GM18519 (cell line): ENCODE data around the gene CYP2J2.
"Not testable (repeated sequence)": the region's sequence is repeated elsewhere in the genome, so short reads cannot be mapped to it uniquely, and the experiment has no call there.

Source experiments
- ATAC-seq: cut with Tn5 transposase; IDR thresholded peaks from one replicate; pipeline ENCODE4 v1.9.1; 2021; ENCODE audit warnings: mild to moderate bottlenecking, moderate library complexity; ENCODE audit not compliant: unreplicated experiment, low FRiP score

The CYP2J2 gene, protein sequence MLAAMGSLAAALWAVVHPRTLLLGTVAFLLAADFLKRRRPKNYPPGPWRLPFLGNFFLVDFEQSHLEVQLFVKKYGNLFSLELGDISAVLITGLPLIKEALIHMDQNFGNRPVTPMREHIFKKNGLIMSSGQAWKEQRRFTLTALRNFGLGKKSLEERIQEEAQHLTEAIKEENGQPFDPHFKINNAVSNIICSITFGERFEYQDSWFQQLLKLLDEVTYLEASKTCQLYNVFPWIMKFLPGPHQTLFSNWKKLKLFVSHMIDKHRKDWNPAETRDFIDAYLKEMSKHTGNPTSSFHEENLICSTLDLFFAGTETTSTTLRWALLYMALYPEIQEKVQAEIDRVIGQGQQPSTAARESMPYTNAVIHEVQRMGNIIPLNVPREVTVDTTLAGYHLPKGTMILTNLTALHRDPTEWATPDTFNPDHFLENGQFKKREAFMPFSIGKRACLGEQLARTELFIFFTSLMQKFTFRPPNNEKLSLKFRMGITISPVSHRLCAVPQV

DNA sequence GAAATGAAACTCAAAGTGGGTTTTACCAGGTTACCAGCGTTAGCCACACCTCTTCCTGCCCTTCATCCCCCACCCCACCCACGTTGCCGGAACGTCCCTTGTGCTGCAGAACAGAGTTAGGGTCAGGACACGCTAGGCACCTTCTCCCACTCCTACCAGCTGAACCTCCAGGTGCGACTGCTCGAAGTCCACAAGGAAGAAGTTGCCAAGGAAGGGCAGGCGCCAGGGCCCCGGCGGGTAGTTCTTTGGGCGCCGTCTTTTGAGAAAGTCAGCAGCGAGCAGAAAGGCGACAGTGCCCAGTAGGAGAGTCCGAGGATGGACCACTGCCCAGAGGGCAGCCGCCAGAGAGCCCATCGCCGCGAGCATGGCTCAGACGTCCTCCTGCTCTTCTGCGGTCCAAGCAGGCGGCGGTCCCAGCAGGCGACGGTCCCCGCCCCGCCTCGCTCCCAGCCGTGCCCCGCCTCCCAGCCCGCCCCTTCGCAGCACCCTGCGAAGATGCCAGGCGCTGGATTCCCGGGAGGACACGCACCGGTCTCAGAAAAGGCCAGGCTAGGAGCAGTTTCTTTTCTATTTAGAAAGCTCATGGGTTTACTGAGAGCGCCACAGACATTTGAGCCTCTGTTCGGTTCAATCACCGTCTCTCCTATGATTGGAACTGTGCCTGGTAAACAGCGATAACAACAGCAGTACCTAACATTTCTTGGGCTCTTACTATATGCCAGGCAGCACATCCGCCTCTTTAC, at the start of gene CYP2J2:
CYP2J2 (minus strand) TSS at position 393 of the 743 bp plus-strand sequence; CDS start at position 366, 27 bp downstream.
- ATAC-seq = no peak

DNA sequence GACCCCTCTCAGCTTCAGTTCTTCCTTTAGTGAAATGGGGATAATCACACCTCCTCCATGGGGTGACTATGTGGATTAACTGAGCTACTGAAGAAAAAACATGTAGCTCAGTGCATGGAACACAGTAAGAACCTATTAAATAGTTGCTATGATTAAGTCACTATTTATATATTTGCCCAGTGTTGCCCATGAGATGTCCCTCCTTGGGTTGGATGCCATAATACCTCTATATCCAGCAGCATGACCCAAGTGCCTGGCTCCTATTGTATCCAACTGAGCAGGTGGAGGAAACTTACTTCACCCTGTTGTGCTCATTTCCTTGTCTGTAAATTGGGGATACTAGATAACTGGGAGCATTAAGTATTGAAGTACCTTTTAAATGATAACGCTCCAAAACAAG, 47.1 kb upstream of the CYP2J2 start:
- ATAC-seq = no peak

DNA sequence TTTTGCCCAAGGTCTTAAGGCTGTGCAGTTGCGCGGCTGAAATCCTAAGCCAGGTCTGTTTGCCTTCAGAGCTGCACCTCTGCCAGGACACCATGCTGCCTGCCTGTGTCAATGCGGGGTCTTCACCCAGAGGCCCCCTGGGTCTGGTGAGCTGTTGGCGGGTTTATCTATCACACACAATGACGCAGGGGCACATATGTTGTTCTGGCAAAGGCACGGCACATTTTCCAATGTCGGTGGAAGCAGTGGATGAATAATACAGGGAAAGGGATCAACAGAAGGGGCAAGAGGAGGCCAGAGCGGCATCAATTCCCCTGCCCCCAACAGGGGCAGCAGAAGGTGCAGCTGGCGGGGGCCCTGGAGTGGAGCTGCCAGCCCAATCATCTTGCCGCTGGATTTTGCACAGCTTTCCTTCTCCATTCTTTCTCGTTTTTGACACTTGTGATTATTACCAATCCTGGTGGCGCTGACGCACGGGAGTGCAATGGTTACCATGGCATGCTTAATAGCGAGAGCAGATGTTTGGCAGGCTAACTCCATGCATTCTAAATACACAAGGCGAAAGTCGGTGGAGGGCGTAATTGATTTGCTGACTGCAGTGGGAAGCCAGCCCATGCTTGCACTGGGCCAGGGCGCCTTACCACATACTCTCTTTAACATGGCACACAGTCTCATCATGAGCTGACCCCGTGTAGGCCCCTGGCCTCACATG, 45.8 kb upstream of the CYP2J2 start:
- ATAC-seq = no peak

DNA sequence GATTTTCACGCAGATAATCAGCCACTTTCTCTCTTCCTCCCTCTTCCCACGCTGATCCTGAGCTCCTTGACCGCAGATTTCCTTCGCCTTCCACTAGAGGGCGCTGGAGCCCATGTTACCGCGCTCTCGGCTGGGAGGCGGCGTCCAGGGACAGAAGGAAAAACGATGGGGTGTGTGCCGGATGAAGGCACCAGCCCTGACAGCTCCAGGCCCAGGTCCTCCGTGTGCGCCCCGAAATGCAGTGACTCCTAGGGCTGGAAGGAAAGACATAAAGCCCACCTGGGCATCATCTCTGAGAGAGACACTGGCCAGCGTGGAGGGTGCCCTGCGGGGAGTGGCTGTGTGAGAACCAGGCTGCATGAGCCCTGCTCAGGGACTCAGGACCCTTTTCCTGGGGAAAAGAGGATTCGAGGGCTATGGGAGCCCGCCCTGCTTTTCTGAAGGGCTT, 44.9 kb upstream of the CYP2J2 start:
- peak; percentile 68 for ATAC-seq

DNA sequence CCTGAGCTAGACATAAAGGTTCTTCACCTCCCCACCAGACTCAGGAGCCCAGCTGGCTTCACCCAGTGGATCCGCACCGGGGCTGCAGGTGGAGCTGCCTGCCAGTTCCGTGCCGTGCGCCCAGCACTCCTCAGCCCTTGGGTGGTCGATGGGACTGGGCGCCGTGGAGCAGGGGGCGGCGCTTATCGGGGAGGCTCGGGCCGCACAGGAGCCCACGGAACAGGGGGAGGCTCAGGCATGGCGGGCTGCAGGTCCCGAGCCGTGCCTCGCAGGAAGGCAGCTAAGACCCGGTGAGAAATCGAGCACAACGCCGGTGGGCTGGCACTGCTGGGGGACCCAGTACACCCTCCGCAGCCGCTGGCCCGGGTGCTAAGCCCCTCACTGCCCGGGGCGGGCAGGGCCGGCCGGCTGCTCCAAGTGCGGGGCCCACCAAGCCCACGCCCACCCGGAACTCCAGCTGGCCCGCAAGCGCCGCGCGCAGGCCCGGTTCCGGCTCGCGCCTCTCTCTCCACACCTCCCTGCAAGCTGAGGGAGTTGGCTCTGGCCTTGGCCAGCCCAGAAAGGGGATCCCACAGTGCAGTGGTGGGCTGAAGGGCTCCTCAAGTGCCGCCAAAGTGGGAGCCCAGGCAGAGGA, 43.1 kb upstream of the CYP2J2 start:
- ATAC-seq = not testable (repeated sequence)

DNA sequence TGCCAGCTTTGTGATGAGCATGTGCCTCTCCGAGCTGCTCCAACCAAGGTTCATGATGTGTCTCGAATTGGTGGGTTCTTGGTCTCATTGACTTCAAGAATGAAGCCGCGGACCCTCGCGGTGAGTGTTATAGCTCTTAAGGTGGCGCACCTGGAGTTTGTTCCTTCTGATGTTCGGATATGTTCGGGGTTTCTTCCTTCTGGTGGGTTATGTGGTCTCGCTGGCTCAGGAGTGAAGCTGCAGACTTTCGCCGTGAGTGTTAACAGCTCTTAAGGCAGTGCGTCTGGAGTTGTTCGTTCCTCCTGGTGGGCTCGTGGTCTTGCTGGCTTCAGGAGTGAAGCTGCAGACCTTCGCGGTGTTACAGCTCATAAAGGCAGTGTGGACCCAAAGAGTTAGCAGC, 42.2 kb upstream of the CYP2J2 start:
- ATAC-seq = not testable (repeated sequence)

DNA sequence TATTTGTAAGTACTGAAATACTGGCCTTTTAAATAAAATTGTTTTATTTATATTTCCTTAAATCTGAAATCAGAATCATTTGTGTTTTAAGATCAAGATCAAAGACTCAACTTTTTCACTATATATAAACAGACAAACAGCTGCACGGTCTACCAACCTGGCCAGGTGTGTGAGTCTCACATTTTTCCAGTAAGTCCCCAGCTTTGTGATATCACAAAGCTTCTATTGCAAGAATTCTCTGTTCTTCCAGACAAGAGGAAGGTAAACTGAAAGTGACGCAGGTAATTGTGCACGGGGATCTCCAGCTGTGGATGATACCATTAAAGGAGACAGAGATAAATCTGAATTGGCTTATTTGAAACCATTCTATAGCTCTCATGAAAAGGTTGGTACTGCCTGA, 41.2 kb upstream of the CYP2J2 start:
- ATAC-seq = no peak

DNA sequence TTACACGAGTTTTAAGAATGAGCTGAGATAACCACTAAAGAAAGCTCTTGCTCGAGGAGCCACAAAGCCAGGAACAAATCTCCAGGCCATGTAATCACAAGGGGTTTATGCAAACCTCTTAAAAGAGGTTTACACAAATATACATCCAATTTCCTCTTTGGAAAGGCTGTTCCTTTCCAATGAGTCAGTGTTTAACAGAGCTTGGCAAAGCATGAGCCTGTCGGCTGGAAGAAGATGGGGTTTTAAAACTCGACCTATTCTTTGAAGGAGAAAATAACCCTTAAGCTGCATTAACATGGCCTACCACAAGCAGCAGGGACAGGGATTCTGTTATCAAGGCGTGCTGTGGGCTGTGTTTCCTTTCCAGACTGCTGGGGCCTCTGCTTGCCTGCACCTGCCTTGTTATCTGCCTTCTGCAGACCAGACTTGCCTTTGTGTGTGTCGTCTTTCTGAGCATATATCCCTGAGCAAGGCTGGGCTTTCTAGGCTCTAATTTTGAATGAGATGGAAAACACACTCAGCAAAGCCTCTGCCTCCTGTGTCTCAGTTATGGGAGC, 40.6 kb upstream of the CYP2J2 start:
- no peak for ATAC-seq

DNA sequence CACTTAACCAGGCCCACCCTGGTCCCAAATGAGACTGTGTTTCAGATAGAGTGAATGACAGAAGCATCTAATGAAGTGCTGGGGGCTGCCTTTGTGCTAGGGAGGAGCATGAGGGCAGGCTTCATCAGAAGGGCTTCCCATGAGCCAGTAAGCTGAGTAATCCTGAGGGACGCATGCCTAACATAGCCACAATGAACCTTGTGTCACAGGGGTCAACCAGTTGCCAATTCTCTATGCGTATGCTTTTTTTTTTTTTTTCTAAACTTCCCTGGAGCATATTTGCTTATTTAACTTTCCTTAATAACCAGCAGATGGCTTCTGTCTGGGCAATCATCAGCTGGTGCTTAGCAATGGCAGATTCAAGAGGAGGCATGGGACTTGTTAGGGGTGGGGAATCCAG, 25.5 kb upstream of the CYP2J2 start:
- no peak for ATAC-seq

DNA sequence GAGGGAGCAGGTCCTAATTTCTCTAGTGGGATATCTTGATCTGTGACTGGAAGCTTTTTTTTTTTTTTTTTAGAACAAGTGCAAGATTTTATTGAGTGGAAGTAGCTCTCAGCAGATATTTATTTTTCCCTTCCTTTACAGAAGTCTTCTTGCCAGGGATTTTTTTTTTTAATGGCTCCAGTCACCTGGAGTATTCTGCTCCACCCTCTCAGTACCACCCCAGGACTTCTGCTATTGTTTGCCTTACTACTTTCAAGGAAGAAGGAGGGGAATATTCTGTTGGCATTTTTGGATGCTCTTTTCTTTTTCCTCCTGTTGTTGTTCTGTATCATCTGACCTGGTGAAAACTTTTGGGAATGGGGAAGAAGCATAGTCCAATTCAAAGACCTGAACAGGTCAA, 23.1 kb upstream of the CYP2J2 start:
- ATAC-seq = no peak

DNA sequence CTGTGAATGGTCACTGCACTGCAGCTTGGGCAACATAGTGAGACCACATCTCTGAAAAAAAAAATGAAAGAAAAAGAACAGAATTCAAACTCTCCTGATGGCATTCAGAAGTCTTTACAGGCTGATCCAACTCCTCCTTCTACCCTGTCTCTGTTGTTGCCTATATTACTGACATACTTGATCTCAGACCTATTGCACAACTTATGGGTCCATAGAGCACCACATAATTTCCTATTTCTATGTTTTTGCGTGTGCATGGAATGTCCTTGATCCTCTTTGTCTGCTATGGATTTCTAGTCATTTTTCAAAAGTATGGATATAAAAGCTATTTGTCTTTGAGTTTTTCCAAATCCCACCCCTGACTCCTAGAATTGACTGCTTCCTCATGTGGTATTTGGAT, 22.4 kb upstream of the CYP2J2 start:
- ATAC-seq = no peak

DNA sequence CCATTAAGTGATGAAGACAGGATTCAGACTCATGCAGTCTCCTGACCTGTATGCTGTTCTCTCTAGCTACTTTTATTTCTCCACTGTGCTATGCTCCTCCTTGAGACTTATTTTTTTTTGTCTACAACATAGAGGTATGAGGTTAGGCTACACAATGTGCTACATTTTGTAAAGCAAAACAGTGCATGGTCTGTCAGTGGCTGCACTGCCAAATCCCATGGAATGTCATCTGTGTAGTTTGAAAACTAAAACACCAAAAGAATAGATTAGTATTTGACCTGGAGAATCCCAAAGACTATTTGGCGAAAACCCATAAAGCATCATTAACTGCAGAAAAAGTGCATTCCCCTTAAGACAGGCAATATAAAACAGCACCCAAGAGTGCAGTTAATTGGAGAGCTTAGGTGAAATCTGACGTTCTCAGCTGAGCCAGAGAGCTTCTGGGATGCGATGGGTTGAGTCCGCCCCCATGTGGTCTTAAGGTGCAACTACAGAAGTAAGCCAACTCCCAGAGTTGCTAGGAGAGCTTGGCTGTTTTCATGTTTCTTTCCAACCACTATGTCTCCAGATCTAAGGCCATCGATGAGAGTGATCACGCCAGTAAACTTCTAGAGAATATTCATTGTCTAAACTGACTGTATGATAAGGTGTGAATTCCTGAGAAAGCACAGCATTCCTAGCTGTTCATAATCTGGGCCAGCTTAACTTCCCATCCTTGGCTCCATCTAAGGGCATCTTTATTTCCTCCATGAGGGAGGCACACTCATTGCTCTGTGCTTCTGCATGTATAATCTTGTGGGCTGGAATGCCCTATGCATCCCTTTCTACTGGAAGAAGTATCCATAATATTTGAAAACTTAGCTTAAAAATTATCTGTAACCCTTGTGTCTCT, 20.7 kb upstream of the CYP2J2 start:
- ATAC-seq = peak; percentile 84

DNA sequence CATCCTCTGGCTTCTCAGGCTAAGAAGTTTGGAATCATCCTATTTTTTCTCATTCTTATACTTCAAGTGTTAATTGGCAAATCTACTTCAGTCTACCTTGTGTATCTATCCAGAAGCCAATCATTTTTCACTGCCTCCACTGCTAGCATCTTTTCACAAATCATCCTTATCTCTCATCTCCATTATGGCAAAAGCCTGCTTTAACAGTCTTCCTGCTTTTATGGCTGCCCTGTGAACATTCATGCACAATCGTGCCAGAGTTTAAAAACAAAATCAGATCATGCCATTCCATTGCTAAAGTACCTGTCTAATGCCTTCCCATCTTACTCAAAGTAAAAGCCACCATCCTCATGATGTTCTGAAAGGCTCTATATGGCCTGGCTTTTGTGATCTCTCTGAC, 19.2 kb upstream of the CYP2J2 start:
- ATAC-seq = no peak

DNA sequence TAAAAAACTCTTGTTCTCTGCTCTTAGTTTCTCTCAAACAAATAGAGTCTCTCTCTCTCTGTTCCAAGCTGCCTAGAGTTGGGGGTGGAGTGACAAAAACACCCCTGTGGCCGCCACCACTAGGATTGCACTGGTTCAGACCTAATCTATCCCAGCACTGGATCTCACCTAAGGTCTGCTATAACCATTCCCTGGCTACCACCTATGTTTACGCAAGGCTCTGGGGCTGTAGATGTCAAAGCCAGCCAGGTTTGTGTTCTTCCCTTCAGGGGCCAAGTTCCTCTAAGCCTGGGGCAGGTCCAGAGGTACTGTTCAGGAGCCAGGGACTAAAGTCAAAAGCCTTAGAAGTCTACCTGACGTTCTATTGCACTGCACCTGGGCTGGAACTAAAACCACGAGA, 12.8 kb upstream of the CYP2J2 start:
- ATAC-seq = no peak

DNA sequence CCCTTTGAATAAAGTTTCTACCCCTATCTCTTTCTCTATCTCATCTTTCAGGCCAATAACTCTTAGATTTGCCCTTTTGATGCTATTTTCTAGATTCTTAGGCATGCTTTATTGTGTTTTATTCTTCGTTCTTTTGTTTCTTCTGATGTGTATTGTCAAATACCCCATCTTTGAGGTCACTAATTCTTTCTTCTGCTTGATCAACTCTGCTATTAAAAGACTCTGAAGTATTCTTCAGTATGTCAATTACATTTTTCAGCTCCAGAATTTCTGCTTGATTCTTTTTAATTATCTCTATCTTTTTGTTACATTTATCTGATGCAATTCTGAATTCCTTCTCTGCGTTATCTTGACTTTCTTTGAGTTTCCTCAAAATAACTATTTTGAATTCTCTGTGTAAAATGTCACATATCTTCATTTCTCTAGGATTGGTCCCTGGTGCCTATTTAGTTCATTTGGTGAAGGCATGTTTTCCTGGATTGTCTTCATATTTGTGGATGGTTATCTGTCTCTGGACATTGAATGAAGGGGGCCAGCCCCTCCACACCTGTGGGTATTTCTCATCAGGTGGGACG, 11.2 kb upstream of the CYP2J2 start:
- ATAC-seq = no peak

DNA sequence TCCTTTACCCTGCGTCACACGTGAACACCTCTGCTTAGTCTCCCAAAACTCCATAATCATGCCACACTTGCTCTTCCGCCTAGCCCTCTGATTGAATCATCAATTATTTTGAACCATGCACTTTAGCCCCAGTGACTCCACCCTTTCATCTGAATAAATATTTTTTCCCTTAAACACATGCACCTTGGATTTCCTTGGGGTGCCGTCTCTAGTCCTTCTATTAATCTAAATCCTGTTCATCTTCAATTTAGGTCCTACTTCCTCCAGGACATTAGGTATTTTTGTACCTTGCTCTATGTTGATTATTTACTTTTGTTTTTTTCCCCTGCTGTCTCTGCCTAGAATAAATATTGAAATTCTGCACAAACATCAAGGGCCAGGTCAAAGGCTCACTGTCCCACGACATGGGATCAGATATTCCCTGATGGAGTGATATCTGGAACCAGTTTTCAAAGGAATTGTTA, 9.8 kb upstream of the CYP2J2 start:
- ATAC-seq = no peak

DNA sequence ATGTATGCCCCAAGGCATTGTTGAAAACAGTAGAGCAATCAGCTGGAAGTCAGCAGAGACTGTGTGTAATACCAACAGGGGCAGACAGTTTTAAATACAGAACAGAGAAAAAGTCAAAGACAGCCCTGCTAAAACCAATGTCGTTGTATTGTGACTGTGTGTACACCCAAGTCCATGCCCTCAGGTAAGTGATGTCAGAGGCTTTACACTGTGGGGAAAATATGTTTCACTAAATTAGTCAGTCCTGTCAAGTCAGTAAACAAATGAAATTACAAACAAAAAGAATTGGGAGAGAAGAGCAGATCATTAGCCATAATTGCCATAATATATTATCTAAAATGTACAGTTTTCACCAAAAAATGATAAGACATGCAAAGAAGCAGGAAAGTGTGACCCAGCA, 2.4 kb upstream of the CYP2J2 start:
- no peak for ATAC-seq

DNA sequence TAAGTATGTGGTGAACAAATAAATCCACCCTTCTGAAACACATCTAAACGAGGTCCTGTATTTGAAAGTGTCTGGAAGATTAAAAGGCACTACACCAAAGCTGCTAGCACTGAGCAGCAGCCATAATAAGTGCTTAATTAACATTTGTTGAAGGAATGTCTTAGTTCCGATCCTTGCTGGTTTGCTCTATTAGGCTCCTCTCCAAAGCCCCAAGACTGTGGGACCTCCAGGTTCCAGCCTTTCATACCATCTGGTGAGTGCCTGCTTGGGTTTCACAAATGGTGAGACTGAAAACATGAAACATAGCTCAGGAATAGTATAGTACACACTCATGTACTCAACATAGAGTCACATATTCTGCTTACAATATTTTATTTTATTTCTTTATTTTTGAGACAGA, 640 bp upstream of the CYP2J2 start:
- ATAC-seq = no peak

DNA sequence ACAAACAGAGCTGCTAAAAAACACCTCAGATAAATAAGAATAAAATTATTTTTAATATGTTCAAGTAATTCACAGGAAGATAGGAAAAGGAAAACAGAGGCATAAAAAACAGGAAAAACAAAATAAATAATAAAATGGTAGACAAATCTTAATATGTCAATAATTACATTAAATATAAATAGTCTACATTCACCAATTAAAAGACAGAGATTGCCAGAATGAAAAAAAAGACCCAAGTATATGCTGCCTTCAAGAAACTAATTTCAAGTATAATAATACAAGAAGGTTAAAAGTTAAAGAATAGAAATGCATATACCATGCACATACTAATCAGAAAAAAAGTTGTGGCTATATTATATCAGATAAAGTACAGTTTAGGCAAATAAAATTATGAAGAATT, 1.9 kb downstream of the CYP2J2 start:
- no peak for ATAC-seq
